ENCODE data around the gene CSF2.

- TF ChIP-seq CTCF (IDR thresholded peaks at IDR 0.05; ENCODE audit: poor library complexity) (peak; percentile 83), EZH2phosphoT487 (IDR thresholded peaks at IDR 0.05; ENCODE audit: low read depth, severe bottlenecking, unreplicated experiment) (no peak)
Observed at GRCh38 chr5:132063090-132063911, 10.3 kb upstream of the CSF2 start.

Data from hepatocyte (in vitro differentiated cells).